GM19240 (cell line): Measurements from ENCODE around the gene ELAVL3.
"Not testable (repeated sequence)": the region's sequence is repeated elsewhere in the genome, so short reads cannot be mapped to it uniquely, and the experiment has no call there.

Source experiments
- DNase-seq: peaks from one replicate; pipeline ENCODE4 v3.0.0; 2011; ENCODE audit warnings: low spot score; ENCODE audit not compliant: insufficient read length

The ELAVL3 gene

GRCh38 chr19:11435833-11436313 is 45.0 kb downstream of the ELAVL3 start:
- no peak for DNase-seq

- DNase-seq = peak; percentile 98
These were observed 45.6 kb downstream of the ELAVL3 start, which contains the start of the genes ODAD3 and PRKCSH for GRCh38 chr19:11435057-11435832. Gene ODAD3, minus strand, starts transcription at chr19:11435121. Its CDS starts 105 bp downstream, at chr19:11435016. Gene PRKCSH, plus strand, starts transcription at chr19:11435635. Its CDS starts 483 bp downstream, at chr19:11436118.

GRCh38 chr19:11434703-11435056 is 46.2 kb downstream of the ELAVL3 start:
- no peak for DNase-seq

- not testable (repeated sequence) for DNase-seq
These were observed 47.3 kb downstream of the ELAVL3 start for GRCh38 chr19:11433526-11433925.

DNA sequence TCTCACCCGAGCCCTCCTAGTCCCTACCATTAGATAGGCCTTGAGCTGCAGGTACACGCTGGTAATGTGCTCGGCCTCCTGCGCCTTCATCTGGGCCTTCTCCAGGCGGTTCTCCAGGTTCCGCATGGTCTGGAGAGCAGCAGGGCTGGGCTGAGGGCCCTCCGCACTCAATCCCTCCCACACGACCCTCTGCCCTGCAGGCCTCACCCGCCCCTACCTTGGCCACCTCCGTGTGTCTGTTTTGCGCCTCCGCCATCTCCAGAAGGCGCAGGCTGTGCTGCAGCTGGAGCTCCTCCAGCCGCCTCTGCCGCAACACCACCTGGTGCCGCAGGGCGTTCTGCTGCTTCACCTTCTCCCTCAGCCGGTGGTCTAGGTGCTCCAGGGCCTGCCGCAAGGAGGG is 54.2 kb downstream of the ELAVL3 start:
- no peak for DNase-seq

DNA sequence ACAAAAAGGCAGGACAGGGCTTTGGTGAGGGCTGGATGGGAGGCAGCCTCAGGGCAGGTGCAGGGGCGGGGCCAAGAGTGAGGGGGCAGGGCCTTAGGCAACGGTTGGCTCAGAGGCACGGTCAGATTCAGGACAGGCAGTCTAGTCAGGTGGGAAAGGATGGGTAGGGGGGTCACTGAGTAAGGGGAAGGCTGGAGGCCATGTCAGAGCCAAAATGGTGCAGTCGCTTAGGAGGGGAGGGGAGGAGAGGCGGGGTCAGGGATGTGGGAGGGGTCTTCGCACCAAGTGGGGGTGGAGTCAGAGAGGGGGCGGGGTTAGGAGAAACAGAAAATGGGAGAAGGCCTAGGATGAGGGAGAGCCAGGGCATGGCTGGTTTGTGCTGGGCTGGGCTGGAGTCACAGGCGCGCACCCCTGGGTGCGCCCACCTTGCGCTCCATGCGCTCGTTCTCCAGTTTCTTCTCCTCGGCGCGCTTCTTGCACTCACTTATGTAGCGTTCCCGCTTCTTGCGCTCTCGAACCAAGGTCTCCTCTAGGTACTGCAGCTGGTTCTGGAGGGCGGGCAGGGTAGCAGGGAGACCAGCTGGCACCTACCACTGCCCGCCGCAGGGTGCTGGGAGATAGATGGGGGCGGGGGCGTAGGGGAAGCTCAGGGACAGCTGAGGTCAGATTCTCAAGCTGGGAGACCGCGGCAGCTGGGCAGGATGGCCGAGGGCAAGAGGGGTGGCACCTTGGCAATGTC is 55.0 kb downstream of the ELAVL3 start:
- DNase-seq = no peak

- DNase-seq = no peak
These were observed 57.1 kb downstream of the ELAVL3 start for GRCh38 chr19:11423791-11424181.

GRCh38 chr19:11423164-11423790 is 57.6 kb downstream of the ELAVL3 start:
- DNase-seq = no peak

DNA sequence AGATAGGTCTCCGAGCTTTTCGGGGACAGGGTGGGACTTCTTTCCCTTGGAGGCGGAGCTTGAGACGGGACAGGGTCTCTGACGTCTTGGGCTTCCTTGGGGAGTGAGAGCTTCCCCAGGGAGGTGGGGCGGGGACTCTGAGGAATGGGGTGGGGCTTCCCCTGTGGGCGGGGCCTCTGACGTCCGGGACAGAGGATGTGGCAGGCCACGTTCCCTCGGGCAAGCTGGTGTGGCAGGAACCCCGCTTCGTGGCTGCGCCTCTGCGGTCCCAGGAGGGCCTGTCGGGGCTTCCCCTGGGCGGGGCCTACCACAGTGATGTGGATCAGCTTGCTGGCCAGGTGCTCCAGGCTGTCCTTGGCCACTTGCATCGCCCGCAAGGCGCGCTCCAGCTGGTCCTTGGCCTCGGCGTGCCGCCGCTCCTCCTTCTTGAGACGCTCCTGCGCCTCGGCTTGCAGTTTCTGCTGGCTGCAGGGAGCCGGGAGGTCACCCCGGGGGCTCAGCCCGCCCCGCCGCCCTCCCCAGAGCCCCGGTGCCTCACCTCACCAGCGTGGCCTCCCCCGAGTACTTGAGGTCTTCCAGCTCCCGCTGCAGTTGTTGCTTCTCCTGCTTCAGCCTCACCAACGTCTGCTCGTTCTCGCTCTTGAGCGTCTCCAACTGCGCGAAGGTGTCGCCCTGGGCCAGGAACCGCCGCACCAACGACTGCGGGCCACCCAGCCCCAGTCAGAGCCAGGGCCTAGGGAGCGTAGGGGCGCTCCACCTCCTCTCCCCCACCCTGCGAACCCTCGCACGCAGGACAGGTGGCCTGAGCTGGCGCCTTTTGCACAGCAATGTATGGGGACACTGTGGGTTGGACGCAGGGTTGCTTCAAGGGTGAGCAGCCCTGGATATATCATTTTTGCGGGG is 58.4 kb downstream of the ELAVL3 start:
- DNase-seq = peak; percentile 90

DNA sequence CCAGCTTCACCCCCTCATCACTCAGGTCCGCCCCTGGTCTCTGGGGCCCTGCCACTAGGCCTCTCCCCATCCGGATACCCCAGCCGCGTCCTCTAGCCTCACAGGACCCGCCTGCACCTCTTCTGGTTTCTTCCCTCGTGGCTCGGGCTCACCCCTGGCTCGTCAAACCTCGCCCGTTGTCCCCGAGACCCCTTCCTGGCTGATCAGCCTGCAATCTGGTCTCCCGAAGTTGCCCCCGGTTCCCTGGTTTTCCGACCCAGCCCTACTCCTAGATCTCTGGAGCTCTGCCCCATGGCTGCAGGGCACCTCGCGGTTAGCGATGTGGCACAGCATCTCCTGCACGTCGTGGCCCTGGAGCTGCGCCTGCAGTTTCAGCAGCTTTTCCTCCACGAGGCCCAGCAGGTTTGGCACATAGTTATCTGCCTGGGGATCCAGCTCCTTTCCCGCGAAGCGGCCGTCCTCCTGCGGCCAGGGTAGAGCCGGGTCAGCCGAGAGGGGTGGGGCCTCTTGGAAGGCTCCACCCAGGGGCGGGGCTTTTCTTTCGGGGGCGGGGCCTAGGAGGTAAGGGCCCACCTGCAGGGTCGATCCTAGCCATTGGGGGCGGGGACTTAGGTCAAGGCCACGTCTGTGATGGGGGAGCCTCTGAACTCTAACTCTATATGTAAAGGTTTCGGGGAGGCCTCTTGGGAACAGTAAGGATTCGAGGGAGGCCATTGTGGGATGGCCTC is 59.3 kb downstream of the ELAVL3 start:
- DNase-seq = peak; percentile 65

- DNase-seq = no peak
These were observed 60.1 kb downstream of the ELAVL3 start for GRCh38 chr19:11420429-11421370.

DNA sequence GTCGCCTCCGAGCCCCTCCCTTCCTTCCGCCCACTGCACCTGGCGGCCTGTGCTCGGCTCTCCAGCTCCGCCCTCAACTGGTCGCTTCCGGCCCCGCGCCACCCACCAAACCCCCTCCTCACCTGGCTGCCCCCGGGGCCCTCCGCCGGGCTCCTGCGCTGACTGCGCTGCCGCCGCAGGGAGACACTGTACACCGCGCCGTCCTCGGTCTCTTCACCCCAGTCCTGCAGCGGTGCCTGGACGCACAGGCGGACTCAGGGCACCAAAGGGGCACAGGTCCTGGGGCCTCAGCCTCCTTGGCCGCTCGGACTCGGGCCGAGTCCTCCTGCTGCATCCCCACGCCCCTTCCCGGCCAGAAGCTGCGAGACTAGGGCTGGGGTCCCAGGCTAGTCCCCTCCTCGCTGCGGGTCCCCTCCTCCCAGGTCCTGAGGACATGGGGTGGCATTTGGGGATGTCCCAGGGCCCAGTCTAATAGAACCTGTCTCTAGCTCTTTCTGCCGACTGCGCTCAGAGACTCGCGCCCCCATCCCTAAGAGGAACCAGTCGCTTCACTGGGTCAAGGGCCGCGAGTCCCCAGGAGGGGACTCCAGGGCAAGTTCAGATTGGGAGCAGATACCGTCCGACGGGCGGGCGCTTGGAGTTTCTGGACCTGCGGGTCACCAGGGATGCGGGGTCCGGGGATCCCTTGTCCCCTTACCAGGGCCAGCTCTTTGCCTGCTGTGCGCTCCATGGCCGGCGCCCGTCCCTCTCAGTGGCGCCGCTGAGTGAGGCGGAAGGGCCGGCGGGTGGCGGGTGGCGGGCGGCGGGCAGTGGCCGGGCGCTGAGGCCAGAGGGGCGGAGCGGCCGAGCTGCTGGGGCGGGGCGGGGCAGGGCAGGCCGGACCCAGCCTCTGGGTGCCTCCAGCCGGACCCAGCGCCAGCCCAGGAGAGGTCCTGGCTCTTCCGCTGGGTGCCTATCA is 62.0 kb downstream of the ELAVL3 start, which contains the start of gene RGL3:
RGL3 (minus strand) TSS at position 766 of the 958 bp plus-strand sequence; CDS start at position 730, 36 bp downstream.
- no peak for DNase-seq

DNA sequence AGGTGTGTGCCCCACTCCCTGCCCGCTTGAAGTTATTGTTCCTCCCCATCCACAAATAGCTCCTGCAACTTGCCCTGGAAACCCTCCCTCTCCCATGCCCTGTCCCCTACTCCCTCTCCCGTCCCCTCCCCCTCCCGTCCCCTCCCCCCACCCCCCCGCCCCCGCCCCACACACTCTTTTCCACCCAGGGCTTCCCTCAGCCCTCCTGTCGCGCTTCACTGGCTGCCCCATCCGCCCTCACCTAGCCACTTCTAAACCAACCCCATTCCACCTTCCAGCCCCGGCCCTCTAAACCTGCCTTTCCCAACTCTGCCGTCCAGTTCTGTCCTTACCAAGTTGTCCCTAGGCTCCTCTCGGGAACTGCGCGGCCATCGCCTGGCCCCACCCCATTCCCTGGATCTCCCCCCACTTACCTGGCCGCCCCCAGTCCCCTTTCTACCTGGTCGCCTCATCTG is 62.7 kb downstream of the ELAVL3 start:
- DNase-seq = no peak

GRCh38 chr19:11416346-11417052 is 64.3 kb downstream of the ELAVL3 start:
- no peak for DNase-seq

DNA sequence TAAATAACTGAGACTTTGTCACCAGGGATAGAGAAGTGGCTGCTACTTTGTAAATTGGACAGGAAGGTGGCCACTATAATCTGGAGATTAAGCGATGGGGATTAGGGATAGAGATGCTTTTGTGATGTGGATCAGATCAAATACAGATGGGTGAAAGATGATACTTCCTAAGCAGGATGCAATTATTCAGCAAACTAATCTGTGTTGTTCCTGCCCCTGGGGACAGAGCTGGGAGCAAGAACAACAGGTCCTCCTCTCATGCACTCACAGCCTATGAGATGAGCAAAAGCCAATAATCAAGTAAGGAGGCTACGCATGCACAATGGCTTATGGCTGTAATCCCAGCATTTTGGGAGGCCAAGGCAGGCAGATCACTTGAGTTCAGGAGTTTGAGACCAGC is 66.3 kb downstream of the ELAVL3 start:
- no peak for DNase-seq

- no peak for DNase-seq
These were observed 70.2 kb downstream of the ELAVL3 start for GRCh38 chr19:11410682-11411081.

DNA sequence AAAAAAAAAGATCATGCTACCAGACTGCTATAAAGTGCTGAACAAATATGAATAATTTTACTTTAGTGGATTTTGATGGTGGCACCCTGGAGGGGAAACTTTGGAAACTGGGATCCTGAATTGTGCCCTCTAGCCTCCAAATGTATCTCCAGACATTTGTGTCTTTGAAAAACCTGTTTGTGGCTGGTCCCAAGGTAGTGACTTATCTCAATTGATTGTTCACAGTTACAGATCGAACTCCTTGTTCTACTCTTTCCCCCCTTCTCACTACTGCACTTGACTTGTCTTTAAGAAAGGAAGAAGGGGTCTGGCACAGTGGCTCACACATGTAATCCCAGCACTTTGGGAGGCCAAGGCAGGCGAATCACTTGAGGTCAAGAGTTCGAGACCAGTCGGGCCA is 72.3 kb downstream of the ELAVL3 start:
- DNase-seq = no peak
